HG03442 (cell line): ENCODE results near the gene KRT71.
"Not testable (repeated sequence)": the region's sequence is repeated elsewhere in the genome, so short reads cannot be mapped to it uniquely, and the experiment has no call there.

ENCODE experiments used
- ATAC-seq: cut with Tn5 transposase; IDR thresholded peaks from one replicate; pipeline ENCODE4 v1.9.1; 2021; ENCODE audit warnings: mild to moderate bottlenecking, moderate library complexity; ENCODE audit not compliant: unreplicated experiment

The KRT71 gene

GRCh38 chr12:52522346-52523011, 30.5 kb downstream of the KRT71 start:
- ATAC-seq: no peak

GRCh38 chr12:52521568-52522266, 31.2 kb downstream of the KRT71 start:
- no peak for ATAC-seq

- no peak for ATAC-seq
Observed at GRCh38 chr12:52521175-52521567, 31.8 kb downstream of the KRT71 start.

- no peak for ATAC-seq
Observed at GRCh38 chr12:52519826-52520662, 32.9 kb downstream of the KRT71 start, which contains the start of gene KRT5. TSS of gene KRT5 (minus strand) at chr12:52520394. CDS start at chr12:52520296, 98 bp downstream.

GRCh38 chr12:52519387-52519703, 33.6 kb downstream of the KRT71 start:
- no peak for ATAC-seq

- ATAC-seq: no peak
Observed at GRCh38 chr12:52518574-52519386, 34.2 kb downstream of the KRT71 start.

GRCh38 chr12:52517888-52518287, 35.1 kb downstream of the KRT71 start:
- ATAC-seq: no peak

- ATAC-seq: no peak
Observed at GRCh38 chr12:52517005-52517835, 35.7 kb downstream of the KRT71 start.

- no peak for ATAC-seq
Observed at GRCh38 chr12:52515927-52516831, 36.8 kb downstream of the KRT71 start.

- ATAC-seq: no peak
Observed at GRCh38 chr12:52515319-52515646, 37.7 kb downstream of the KRT71 start.

- ATAC-seq: no peak
Observed at GRCh38 chr12:52514471-52515318, 38.2 kb downstream of the KRT71 start.

- no peak for ATAC-seq
Observed at GRCh38 chr12:52513736-52514135, 39.2 kb downstream of the KRT71 start.

GRCh38 chr12:52508211-52508610, 44.7 kb downstream of the KRT71 start:
- ATAC-seq: no peak

GRCh38 chr12:52506858-52507715, 45.9 kb downstream of the KRT71 start:
- no peak for ATAC-seq

GRCh38 chr12:52502877-52503276, 50.1 kb downstream of the KRT71 start:
- no peak for ATAC-seq

GRCh38 chr12:52501490-52501889, 51.5 kb downstream of the KRT71 start:
- no peak for ATAC-seq

GRCh38 chr12:52500574-52500973, 52.4 kb downstream of the KRT71 start:
- not testable (repeated sequence) for ATAC-seq
